KBM-7 (cell line): ENCODE data around the gene EP400.
"Not testable (repeated sequence)": the region's sequence is repeated elsewhere in the genome, so short reads cannot be mapped to it uniquely, and the experiment has no call there.

Source experiments
- DNase-seq: peaks from one replicate; pipeline ENCODE4 v3.0.0-alpha.2; 2015
- in situ Hi-C: fragments of 300-500 bp; cut with MboI; formaldehyde crosslinking; loops from 2 replicates; pipeline ENCODE4 v1.14.3; 2020; ENCODE audit warnings: low sequenced_read_pairs, low pct_unique_long_range_greater_than_20kb, mixed read lengths

Gene EP400

GRCh38 chr12:132089407-132089910, 139.7 kb downstream of the EP400 start:
- peak; percentile 14 for DNase-seq
- in situ Hi-C loops: no loop called here

- no peak for DNase-seq
- in situ Hi-C loops: no loop called here
Observed at GRCh38 chr12:132094269-132094891, 144.6 kb downstream of the EP400 start.

GRCh38 chr12:132095520-132096409, 146.0 kb downstream of the EP400 start:
- in situ Hi-C loops: no loop called here

GRCh38 chr12:132099739-132100138, 150.0 kb downstream of the EP400 start:
- DNase-seq: no peak
- in situ Hi-C loops: no loop called here

More at GRCh38 chr12:132095520-132096409, 146.0 kb downstream of the EP400 start:
- no peak for DNase-seq

GRCh38 chr12:132100306-132101065, 150.7 kb downstream of the EP400 start:
- DNase-seq: no peak
- in situ Hi-C loops: no loop called here

GRCh38 chr12:132102297-132102696, 152.6 kb downstream of the EP400 start:
- DNase-seq: no peak
- in situ Hi-C loops: no loop called here

GRCh38 chr12:132103072-132103471, 153.3 kb downstream of the EP400 start:
- in situ Hi-C loops, DNase-seq: not testable (repeated sequence)

GRCh38 chr12:132103542-132104308, 154.0 kb downstream of the EP400 start:
- in situ Hi-C loops: no loop called here
- DNase-seq: no peak

GRCh38 chr12:132105467-132105866, 155.7 kb downstream of the EP400 start:
- in situ Hi-C loops: no loop called here
- DNase-seq: no peak

- in situ Hi-C loops: no loop called here
- no peak for DNase-seq
Observed at GRCh38 chr12:132106921-132107320, 157.2 kb downstream of the EP400 start.

- DNase-seq: no peak
- in situ Hi-C loops: no loop called here
Observed at GRCh38 chr12:132108211-132108832, 158.6 kb downstream of the EP400 start.

- DNase-seq: no peak
- in situ Hi-C loops: no loop called here
Observed at GRCh38 chr12:132109741-132110140, 160.0 kb downstream of the EP400 start.

GRCh38 chr12:132110677-132111076, 160.9 kb downstream of the EP400 start:
- in situ Hi-C loops: no loop called here

GRCh38 chr12:132111654-132112304, 162.0 kb downstream of the EP400 start:
- no peak for DNase-seq
- in situ Hi-C loops: no loop called here

More at GRCh38 chr12:132110677-132111076, 160.9 kb downstream of the EP400 start:
- DNase-seq: no peak

- in situ Hi-C loops: no loop called here
- DNase-seq: no peak
Observed at GRCh38 chr12:132114667-132115066, 164.9 kb downstream of the EP400 start.

GRCh38 chr12:132115500-132115899, 165.8 kb downstream of the EP400 start:
- no peak for DNase-seq
- in situ Hi-C loops: no loop called here

GRCh38 chr12:132116709-132117557, 167.2 kb downstream of the EP400 start:
- no peak for DNase-seq
- in situ Hi-C loops: no loop called here
